DND-41 (cell line): ENCODE results near the gene ATP1A1.

ENCODE experiments used
- EZH2 ChIP-seq: IDR thresholded peaks from 3 replicates; pipeline ENCODE4 v1.6.1; 2012; ENCODE audit warnings: borderline replicate concordance, low read depth, mild to moderate bottlenecking, moderate library complexity, low read length, inconsistent platforms; ENCODE audit not compliant: severe bottlenecking
- TF ChIP-seq, protein P1 (sequence below): IDR thresholded peaks from 2 replicates; pipeline ENCODE4 v1.5.1; 2012; ENCODE audit warnings: borderline replicate concordance, low read length, moderate library complexity, mild to moderate bottlenecking; ENCODE audit not compliant: poor library complexity, severe bottlenecking; ENCODE audit errors: extremely low read depth

DNA sequence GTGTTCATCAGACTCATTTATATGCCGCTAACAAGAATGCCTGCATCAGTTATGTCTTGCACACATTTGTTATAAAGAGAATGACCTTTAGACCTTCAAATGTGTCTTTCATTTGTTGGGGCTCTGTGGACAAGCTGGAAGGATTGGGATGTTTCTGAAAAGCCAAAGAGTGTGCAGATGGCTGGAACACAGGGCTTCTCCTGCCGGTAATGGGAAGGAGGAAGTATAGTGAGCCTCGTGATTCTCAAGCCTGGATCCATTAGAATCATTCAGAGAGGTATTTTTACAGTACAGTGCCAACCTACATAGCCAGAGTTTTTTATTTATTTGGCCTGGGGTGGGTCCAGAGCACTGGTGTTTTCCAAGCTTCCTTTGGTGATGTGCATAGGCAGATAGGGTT, 40.6 kb upstream of the ATP1A1 start:
- no peak for TF ChIP-seq EZH2
- TF ChIP-seq, protein P1, sequence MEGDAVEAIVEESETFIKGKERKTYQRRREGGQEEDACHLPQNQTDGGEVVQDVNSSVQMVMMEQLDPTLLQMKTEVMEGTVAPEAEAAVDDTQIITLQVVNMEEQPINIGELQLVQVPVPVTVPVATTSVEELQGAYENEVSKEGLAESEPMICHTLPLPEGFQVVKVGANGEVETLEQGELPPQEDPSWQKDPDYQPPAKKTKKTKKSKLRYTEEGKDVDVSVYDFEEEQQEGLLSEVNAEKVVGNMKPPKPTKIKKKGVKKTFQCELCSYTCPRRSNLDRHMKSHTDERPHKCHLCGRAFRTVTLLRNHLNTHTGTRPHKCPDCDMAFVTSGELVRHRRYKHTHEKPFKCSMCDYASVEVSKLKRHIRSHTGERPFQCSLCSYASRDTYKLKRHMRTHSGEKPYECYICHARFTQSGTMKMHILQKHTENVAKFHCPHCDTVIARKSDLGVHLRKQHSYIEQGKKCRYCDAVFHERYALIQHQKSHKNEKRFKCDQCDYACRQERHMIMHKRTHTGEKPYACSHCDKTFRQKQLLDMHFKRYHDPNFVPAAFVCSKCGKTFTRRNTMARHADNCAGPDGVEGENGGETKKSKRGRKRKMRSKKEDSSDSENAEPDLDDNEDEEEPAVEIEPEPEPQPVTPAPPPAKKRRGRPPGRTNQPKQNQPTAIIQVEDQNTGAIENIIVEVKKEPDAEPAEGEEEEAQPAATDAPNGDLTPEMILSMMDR = no peak
